ENCODE measurements around the gene MYH3.

DNA sequence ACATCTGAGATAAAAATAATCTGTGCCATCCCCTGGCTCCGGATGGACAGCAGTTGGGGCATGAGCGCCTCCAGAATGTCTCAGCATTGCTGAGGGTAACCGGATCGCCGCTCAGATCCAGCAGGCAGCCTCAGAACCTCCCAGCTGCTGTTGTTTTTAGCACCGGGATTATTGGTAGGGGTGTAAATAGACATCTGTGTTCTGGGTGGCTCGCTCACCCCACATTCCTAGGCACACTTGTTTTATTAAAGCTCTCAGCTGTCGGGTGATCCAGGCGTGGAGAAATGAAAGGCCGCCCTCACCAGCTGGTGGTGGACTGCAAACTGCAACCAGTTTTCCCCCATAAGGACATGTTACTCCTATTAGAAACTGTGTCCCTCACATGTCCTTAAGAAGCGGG lies 32.1 kb downstream of the MYH3 start:
- TF ChIP-seq, protein P1, sequence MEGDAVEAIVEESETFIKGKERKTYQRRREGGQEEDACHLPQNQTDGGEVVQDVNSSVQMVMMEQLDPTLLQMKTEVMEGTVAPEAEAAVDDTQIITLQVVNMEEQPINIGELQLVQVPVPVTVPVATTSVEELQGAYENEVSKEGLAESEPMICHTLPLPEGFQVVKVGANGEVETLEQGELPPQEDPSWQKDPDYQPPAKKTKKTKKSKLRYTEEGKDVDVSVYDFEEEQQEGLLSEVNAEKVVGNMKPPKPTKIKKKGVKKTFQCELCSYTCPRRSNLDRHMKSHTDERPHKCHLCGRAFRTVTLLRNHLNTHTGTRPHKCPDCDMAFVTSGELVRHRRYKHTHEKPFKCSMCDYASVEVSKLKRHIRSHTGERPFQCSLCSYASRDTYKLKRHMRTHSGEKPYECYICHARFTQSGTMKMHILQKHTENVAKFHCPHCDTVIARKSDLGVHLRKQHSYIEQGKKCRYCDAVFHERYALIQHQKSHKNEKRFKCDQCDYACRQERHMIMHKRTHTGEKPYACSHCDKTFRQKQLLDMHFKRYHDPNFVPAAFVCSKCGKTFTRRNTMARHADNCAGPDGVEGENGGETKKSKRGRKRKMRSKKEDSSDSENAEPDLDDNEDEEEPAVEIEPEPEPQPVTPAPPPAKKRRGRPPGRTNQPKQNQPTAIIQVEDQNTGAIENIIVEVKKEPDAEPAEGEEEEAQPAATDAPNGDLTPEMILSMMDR (IDR thresholded peaks at IDR 0.05 in 8 of 11, conservative IDR thresholded peaks at IDR 0.05 in 3 of 11): no peak
- no peak for TF ChIP-seq POLR2AphosphoS5 (IDR thresholded peaks at IDR 0.05)

All from spleen (tissue), 7 donors.